Measurements from ENCODE around the gene OTUD1.

- TF ChIP-seq, protein P1, sequence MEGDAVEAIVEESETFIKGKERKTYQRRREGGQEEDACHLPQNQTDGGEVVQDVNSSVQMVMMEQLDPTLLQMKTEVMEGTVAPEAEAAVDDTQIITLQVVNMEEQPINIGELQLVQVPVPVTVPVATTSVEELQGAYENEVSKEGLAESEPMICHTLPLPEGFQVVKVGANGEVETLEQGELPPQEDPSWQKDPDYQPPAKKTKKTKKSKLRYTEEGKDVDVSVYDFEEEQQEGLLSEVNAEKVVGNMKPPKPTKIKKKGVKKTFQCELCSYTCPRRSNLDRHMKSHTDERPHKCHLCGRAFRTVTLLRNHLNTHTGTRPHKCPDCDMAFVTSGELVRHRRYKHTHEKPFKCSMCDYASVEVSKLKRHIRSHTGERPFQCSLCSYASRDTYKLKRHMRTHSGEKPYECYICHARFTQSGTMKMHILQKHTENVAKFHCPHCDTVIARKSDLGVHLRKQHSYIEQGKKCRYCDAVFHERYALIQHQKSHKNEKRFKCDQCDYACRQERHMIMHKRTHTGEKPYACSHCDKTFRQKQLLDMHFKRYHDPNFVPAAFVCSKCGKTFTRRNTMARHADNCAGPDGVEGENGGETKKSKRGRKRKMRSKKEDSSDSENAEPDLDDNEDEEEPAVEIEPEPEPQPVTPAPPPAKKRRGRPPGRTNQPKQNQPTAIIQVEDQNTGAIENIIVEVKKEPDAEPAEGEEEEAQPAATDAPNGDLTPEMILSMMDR (IDR thresholded peaks at IDR 0.05): no peak
- TF ChIP-seq POLR2A (IDR thresholded peaks at IDR 0.05) (no peak), EP300 (IDR thresholded peaks at IDR 0.05) (no peak)
These were observed 28.7 kb downstream of the OTUD1 start for GRCh38 chr10:23467548-23467947.
